D721Med (cell line): ENCODE data around the gene TBL1X.

Experiments
- DNase-seq: peaks from one replicate; pipeline ENCODE4 v3.0.0; 2011; ENCODE audit warnings: low spot score; ENCODE audit not compliant: insufficient read length
- FAIRE-seq: peaks from 2 replicates; lab custom pipeline; 2011; peaks lifted over from hg19 to GRCh38; lab: Jason Lieb, UNC
- CTCF ChIP-seq: IDR thresholded peaks from 2 replicates; pipeline ENCODE4 v1.5.1; 2012; ENCODE audit warnings: mild to moderate bottlenecking, control low read depth; ENCODE audit not compliant: insufficient read depth; ENCODE audit errors: missing control alignments

The TBL1X gene

GRCh38 chrX:9578083-9578779 is 113.4 kb downstream of the TBL1X start:
- DNase-seq, result no peak
- FAIRE-seq, result no peak
- TF ChIP-seq CTCF, result no peak

DNA sequence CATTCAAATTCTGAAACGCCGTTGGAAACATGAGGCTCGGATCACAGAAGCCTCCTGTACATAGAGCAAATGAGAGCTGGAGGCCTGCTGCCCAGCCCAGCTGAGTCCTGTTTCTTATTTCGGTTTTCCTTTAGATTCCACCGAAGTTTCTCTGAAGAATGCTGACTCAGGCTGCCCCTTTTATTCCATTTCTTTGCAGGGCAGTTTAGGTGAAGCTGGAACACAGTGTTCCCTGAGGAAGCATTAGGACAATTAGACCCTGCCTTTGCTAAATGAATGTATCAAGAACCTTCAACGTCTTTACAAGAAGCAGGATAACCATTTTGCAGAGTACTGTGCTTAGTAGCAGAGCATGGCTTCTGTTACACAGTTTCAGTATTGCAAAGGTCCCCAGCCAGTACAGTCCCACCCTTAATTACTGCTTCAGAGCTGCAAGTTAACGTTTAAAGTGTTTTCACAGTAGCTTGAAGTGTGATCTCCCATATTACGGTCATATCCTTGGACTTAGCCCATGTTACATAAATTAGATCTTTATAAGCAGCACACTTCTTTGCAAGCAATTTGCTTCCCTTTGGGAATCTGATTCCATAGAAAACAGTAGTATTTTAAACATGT is 117.0 kb downstream of the TBL1X start:
- DNase-seq (no peak), FAIRE-seq (no peak)
- no peak for TF ChIP-seq CTCF

- no peak for TF ChIP-seq CTCF
- no peak for DNase-seq
- no peak for FAIRE-seq
Observed at GRCh38 chrX:9582956-9583355, 118.1 kb downstream of the TBL1X start.

DNA sequence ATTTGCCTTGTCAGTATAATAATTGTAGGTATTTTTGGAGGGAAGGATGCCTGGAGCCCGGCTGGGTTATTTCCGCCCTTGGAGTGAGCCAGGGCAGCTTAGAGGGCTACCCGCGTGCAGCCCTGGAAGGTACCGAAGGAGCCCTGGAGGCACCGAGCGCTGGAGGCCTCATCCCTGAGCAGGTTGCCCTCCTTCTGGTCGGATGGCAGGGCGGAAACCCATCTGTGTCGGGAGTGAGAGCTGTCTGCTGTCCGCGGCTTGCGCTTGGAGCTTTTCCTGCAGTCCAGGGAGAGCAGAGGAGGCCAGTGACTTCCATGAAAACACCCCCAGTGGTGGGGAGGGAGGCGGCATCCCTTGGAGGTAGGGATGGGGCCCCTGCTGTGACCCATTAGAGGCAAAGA is 122.1 kb downstream of the TBL1X start:
- FAIRE-seq (no peak), DNase-seq (no peak)
- TF ChIP-seq CTCF, result no peak

GRCh38 chrX:9587642-9588041 is 122.8 kb downstream of the TBL1X start:
- no peak for TF ChIP-seq CTCF
- FAIRE-seq, result no peak

GRCh38 chrX:9591496-9591895 is 126.6 kb downstream of the TBL1X start:
- TF ChIP-seq CTCF, result no peak
- no peak for DNase-seq

More at GRCh38 chrX:9587642-9588041, 122.8 kb downstream of the TBL1X start:
- DNase-seq, result no peak

GRCh38 chrX:9593756-9594155 is 128.9 kb downstream of the TBL1X start:
- DNase-seq (no peak), FAIRE-seq (no peak)
- no peak for TF ChIP-seq CTCF

More at GRCh38 chrX:9591496-9591895, 126.6 kb downstream of the TBL1X start:
- no peak for FAIRE-seq
